Right lobe of liver (tissue), 6 donors: Measurements from ENCODE around the gene WBP2NL. TPM values are rescaled to one million over a fixed set of nuclear protein-coding genes. Genes with fewer than 3 reads are reported as not detected.

ENCODE experiments used
- ATAC-seq, 4 donors: fragments of 200-7000 bp; cut with Tn5 transposase; one replicate each; pipeline ENCODE4 v1.9.1; 2020; ENCODE audit warnings: mild to moderate bottlenecking in 4 of 4, moderate library complexity in 4 of 4
- DNase-seq, 3 donors: peaks; one replicate each; pipeline ENCODE4 v3.0.0-alpha.2; 2020
- H3K27ac ChIP-seq, 3 donors: fragments of 200-600 bp; one replicate each; pipeline ENCODE4 v1.8.0; 2022
- H3K27me3 ChIP-seq, 2 donors: fragments of 200-600 bp; one replicate each; pipeline ENCODE4 v1.8.0; 2022
- H3K36me3 ChIP-seq, 4 donors: fragments of 200-600 bp; sonication (generic) in 1 of 4; one replicate each; pipeline versions ENCODE4 v1.5.1 to v1.8.0; 2017 to 2022; ENCODE audit warnings: control low read depth in 1 of 4
- H3K4me1 ChIP-seq, 4 donors: fragments of 200-600 bp; sonication (generic) in 1 of 4; one replicate each; pipeline versions ENCODE4 v1.5.1 to v1.8.0; 2017 to 2022; ENCODE audit warnings: control low read depth in 1 of 4
- H3K4me3 ChIP-seq, 3 donors: fragments of 200-600 bp; one replicate each; pipeline ENCODE4 v1.8.0; 2022
- H3K9me3 ChIP-seq, 4 donors: fragments of 200-600 bp; sonication (generic) in 1 of 4; one replicate each; pipeline versions ENCODE4 v1.5.1 to v1.8.0; 2017 to 2022; ENCODE audit warnings: control low read depth in 1 of 4
- POLR2A ChIP-seq: fragments of 450-650 bp; IDR thresholded peaks from one replicate; pipeline ENCODE4 v1.6.1; 2017; ENCODE audit warnings: antibody characterized with exemption, mild to moderate bottlenecking
- WGBS: methylation state at CpG from one replicate; pipeline ENCODE4 v1.1.6; 2018; ENCODE audit warnings: low coverage, low lambda C conversion rate; ENCODE audit not compliant: insufficient coverage; ENCODE audit errors: missing lambda C conversion rate; 5-methylcytosine and 5-hydroxymethylcytosine counted together
- intact Hi-C, 2 donors: fragments of 100-400 bp; cut with DNase I; formaldehyde crosslinking; loops; one replicate each; pipeline versions ENCODE4 v1.11.2 to v1.14.1; 2022
- total RNA-seq, 6 experiments: library from RNA; depleted of rRNA in 2 of 6; stranded (reverse); fragments of >200 nt in 2 of 6; fragmentation: NEBNext Ultra II Directional in 3 of 6; extraction: Animal tissue kit (Norgen Biotek cat#: 25700) in 3 of 6; gene quantifications; one replicate each; pipeline versions ENCODE4 v1.1.0 to v1.2.4, GENCODE V29; 2016 to 2023
- TF ChIP-seq, protein P1 (sequence below), 4 donors: fragments of 200-600 bp in 3 of 4; fragments of 450-650 bp in 1 of 4; IDR thresholded peaks; one replicate each; pipeline versions ENCODE4 v1.5.1 to v1.8.0; 2016 to 2022; ENCODE audit warnings: antibody characterized with exemption in 4 of 4, mild to moderate bottlenecking in 2 of 4
- donor health status: DM: no; HTN: yes; CAD: no.
- donor health status: DM: no; HTN: no; CAD: no.
- donor health status: DM: no; HTN: no; CAD: no.
- donor health status: DM: no; HTN: yes; CAD: no.
- donor health status: DM: no; HTN: yes; CAD: no.

WBP2NL gene
- total RNA-seq, 6 experiments from 2014 or later: 0.12 to 0.72 (median 0.63) TPM

DNA sequence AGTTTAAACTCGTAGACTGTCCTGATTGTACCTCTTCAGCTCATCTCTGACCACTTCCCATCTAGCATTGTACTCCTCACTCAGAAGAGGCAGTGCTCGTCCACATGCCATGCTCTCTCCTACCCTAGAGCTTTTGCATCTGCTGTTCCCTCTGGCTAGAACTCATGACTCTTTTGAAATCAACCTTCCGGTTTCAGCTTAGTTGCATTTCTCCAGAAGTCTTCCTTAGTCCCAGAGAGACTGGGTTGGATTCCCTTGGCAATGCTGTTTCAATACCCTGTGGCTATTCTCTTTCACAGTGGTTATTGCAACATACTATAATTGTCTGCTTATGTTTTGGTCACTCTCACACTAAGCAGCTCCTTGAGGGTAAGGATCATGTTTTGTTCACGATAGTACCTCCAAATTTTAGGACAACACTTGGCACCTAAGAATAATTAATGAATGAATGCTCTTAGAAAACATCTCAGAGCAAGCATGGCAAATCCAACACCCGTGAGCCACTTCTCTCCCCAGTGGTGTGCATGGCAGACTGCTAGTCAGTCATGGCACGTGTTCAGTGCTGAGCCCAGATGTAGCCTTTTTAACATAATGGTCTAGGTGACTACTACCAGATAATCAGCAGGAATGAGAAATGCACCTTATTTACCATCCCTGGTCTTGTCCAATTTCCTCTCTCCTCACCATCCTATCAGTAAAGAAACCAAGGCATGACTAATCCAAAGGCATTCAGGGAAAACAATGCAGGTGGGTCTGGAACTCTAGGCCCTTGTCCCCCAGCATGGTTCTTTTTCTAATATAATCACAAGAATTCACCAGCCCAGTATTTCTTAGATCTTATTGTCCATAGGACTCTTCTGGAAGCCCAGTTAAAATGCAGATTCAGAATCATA lies 14.8 kb upstream of the WBP2NL start:
- DNase-seq (peak in 1 of 3 donors; percentile 2), ATAC-seq (peak in 3 of 4 donors; percentile 16 to 27 (median 26))
- Histone ChIP-seq H3K27me3 (no peaks in the 10 kb centered on the region), H3K4me3 (no peak overlapping the region), H3K36me3 (no peaks in the 10 kb centered on the region), H3K27ac (no peak overlapping the region), H3K4me1 (no peaks in the 10 kb centered on the region), H3K9me3 (no peaks in the 10 kb centered on the region)
- TF ChIP-seq POLR2A: no peak
- TF ChIP-seq, protein P1, sequence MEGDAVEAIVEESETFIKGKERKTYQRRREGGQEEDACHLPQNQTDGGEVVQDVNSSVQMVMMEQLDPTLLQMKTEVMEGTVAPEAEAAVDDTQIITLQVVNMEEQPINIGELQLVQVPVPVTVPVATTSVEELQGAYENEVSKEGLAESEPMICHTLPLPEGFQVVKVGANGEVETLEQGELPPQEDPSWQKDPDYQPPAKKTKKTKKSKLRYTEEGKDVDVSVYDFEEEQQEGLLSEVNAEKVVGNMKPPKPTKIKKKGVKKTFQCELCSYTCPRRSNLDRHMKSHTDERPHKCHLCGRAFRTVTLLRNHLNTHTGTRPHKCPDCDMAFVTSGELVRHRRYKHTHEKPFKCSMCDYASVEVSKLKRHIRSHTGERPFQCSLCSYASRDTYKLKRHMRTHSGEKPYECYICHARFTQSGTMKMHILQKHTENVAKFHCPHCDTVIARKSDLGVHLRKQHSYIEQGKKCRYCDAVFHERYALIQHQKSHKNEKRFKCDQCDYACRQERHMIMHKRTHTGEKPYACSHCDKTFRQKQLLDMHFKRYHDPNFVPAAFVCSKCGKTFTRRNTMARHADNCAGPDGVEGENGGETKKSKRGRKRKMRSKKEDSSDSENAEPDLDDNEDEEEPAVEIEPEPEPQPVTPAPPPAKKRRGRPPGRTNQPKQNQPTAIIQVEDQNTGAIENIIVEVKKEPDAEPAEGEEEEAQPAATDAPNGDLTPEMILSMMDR (IDR thresholded peaks at IDR 0.05): no peak
- intact Hi-C loops: no loop called here
- WGBS: 56% methylated on average over 5 of the region's 6 CpGs

DNA sequence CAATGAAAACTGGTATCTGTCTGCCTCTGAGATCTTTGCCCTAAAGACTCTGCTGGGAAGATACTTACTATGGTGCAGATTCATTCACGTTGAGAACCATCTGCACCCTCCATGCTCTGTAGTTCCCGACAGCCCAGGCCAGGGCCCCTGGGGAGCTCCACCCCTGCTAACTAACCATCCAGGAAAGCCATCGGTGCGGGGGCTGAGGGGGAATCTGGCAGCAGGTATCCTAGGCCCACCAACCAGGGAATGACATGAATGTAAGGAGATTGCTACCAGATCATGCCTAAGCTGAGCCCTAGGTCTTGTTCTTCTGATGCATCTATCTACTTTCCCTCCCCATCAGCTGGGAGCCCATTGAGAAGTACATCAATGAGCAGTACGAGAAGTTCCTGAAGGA lies 11.3 kb upstream of the WBP2NL start:
- H3K27me3 ChIP-seq: no peaks in the 10 kb centered on the region
- DNase-seq (peak in 1 of 3 donors; percentile 17), ATAC-seq (no peak)
- no peaks in the 10 kb centered on the region for H3K9me3 ChIP-seq
- 75% methylated on average over 2 of the region's 5 CpGs for WGBS
- no peaks in the 10 kb centered on the region for H3K4me1 ChIP-seq
- TF ChIP-seq, protein P1 (IDR thresholded peaks at IDR 0.05): no peak
- no peak for TF ChIP-seq POLR2A
- no peak overlapping the region for H3K4me3 ChIP-seq
- intact Hi-C loops: no loop called here
- no peaks in the 10 kb centered on the region for H3K36me3 ChIP-seq
- no peak overlapping the region for H3K27ac ChIP-seq

DNA sequence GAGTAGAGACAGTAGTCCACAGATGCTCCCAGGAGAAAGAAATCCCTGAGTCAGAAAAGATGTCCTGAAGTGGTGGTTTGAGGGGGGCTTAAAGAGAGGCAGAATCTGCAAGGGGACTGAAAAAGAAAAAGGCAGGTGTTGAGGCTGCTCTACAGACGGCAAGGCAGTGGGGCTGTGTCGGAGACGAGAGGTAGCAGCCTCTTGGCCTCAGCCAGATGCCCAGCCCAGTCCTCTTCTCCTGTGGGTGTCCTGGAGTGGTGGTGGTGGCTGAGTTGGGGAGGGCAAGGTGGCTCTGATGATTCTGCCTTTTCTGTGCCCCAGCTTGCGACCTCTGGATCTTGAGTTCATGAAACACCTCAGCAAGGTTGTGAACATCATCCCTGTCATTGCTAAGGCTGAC lies 9.3 kb upstream of the WBP2NL start:
- intact Hi-C loops: no loop called here
- H3K27me3 ChIP-seq: no peaks in the 10 kb centered on the region
- no peak overlapping the region for H3K27ac ChIP-seq
- WGBS: 72% methylated on average over 3 of the region's 4 CpGs
- H3K4me1 ChIP-seq: no peaks in the 10 kb centered on the region
- H3K36me3 ChIP-seq: no peaks in the 10 kb centered on the region
- no peak for TF ChIP-seq POLR2A
- TF ChIP-seq, protein P1 (IDR thresholded peaks at IDR 0.05): no peak
- DNase-seq (peak in 1 of 3 donors; percentile 27), ATAC-seq (peak in 1 of 4 donors; percentile 22)
- no peak overlapping the region for H3K4me3 ChIP-seq
- H3K9me3 ChIP-seq: no peaks in the 10 kb centered on the region

DNA sequence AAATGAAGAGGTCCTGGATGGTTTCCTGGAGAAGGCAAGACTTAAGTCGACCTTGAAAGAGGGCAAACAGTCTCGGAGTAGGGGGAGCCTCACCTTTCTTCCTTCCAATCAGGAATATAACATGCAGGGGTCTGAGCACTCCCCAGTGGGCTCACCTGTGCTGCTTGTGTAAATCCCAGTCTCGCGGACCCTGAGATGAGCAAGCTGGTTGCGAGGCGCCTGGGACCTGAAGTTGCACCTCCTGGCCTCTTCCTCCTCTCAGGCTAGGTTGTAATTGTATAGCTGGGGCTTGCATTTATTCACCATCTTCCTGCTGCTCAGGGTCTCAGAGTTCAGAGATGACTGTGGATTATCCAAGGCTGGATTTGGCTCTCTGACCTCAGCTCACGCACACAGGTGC lies 7.5 kb upstream of the WBP2NL start:
- no peaks in the 10 kb centered on the region for H3K27me3 ChIP-seq
- no peaks in the 10 kb centered on the region for H3K36me3 ChIP-seq
- peak in 1 of 3 donors; percentile 12 for DNase-seq
- no peak for ATAC-seq
- no peaks in the 10 kb centered on the region for H3K4me1 ChIP-seq
- no peaks in the 10 kb centered on the region for H3K9me3 ChIP-seq
- 70% methylated on average over 3 of the region's 7 CpGs for WGBS
- intact Hi-C loops: no loop called here
- no peak overlapping the region for H3K4me3 ChIP-seq
- no peak overlapping the region for H3K27ac ChIP-seq
- TF ChIP-seq, protein P1 (IDR thresholded peaks at IDR 0.05): no peak
- no peak for TF ChIP-seq POLR2A
